Measurements from ENCODE around the gene FBXO10.

FBXO10 gene

DNA sequence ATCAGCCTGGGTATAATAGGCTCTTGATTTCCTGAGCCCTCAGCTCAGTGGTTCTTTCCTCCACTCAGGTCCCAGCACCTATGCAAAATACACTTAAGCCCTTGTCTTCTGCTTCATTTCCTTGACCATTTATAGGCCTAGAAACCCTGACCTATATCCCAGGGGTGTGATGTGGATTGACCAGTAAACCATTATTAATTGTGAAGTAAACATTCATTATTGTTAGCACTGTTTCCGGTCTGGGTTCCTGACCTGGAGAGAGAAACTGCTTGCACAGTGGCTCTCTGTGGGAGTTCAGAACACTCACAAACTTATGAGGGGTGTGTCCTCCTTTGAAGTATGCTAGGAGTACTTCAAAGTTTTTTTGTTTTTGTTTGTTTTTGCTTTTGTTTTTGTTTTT is 35.8 kb upstream of the FBXO10 start:
- Histone ChIP-seq H3K36me3 (ENCODE audit: insufficient read depth, low read length) (no peaks in the 10 kb centered on the region), H3F3A (ENCODE audit: low read depth) (no peaks in the 10 kb centered on the region), H3K9me2 (replicated peaks; ENCODE audit: low read depth, low read length) (no peaks in the 10 kb centered on the region), H3K79me2 (ENCODE audit: insufficient read depth, low read length) (no peaks in the 10 kb centered on the region), H2AFZ (ENCODE audit: low read length) (no peak overlapping the region), H3K9me3 (ENCODE audit: insufficient read depth, low read depth, low read length) (no peaks in the 10 kb centered on the region), H3K9ac (ENCODE audit: low read depth, low read length, poor library complexity, severe bottlenecking) (no peak overlapping the region), H3K27me3 (ENCODE audit: insufficient read depth, low read length, poor library complexity, severe bottlenecking) (peaks cover 4% of the 10 kb centered on the region), H3K4me3 (ENCODE audit: low read length, poor library complexity, severe bottlenecking) (no peak overlapping the region), H3K4me1 (ENCODE audit: insufficient read depth, low read length, poor library complexity, severe bottlenecking) (peaks cover 5% of the 10 kb centered on the region), H3K4me2 (ENCODE audit: low read depth, low read length, poor library complexity, severe bottlenecking) (no peak overlapping the region), H4K20me1 (ENCODE audit: insufficient read depth, low read length, poor library complexity, severe bottlenecking) (no peaks in the 10 kb centered on the region)
- TF ChIP-seq, protein P1, sequence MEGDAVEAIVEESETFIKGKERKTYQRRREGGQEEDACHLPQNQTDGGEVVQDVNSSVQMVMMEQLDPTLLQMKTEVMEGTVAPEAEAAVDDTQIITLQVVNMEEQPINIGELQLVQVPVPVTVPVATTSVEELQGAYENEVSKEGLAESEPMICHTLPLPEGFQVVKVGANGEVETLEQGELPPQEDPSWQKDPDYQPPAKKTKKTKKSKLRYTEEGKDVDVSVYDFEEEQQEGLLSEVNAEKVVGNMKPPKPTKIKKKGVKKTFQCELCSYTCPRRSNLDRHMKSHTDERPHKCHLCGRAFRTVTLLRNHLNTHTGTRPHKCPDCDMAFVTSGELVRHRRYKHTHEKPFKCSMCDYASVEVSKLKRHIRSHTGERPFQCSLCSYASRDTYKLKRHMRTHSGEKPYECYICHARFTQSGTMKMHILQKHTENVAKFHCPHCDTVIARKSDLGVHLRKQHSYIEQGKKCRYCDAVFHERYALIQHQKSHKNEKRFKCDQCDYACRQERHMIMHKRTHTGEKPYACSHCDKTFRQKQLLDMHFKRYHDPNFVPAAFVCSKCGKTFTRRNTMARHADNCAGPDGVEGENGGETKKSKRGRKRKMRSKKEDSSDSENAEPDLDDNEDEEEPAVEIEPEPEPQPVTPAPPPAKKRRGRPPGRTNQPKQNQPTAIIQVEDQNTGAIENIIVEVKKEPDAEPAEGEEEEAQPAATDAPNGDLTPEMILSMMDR (conservative IDR thresholded peaks at IDR 0.05; ENCODE audit: low read length) = no peak
- no peak for TF ChIP-seq EZH2phosphoT487 (IDR thresholded peaks at IDR 0.05; ENCODE audit: borderline replicate concordance)

DNA sequence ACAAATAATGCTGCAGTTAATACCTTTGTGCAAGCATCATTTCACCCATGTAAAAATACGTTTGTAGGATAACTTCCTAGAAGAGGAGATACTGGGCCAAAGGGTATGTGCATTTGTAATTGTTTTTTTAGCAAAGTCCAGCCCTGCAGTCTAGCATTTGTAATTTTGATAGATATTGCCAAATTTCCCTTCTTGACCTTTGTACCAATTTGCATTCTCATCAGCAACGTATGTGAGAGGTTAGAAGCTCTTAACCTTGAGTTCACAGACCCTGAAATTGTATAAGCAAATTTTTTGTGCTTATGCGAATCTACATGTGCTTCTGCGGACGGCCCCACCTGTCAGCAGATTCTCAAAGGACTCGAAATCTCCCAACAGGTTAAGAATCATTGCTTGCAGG is 34.8 kb upstream of the FBXO10 start:
- Histone ChIP-seq H4K20me1 (ENCODE audit: insufficient read depth, low read length, poor library complexity, severe bottlenecking) (no peaks in the 10 kb centered on the region), H3K4me1 (ENCODE audit: insufficient read depth, low read length, poor library complexity, severe bottlenecking) (peaks cover 5% of the 10 kb centered on the region), H3K4me3 (ENCODE audit: low read length, poor library complexity, severe bottlenecking) (no peak overlapping the region), H3F3A (ENCODE audit: low read depth) (no peaks in the 10 kb centered on the region), H3K4me2 (ENCODE audit: low read depth, low read length, poor library complexity, severe bottlenecking) (no peak overlapping the region), H3K79me2 (ENCODE audit: insufficient read depth, low read length) (no peaks in the 10 kb centered on the region), H2AFZ (ENCODE audit: low read length) (no peak overlapping the region), H3K9me2 (replicated peaks; ENCODE audit: low read depth, low read length) (no peaks in the 10 kb centered on the region), H3K27me3 (ENCODE audit: insufficient read depth, low read length, poor library complexity, severe bottlenecking) (peaks cover 11% of the 10 kb centered on the region), H3K9ac (ENCODE audit: low read depth, low read length, poor library complexity, severe bottlenecking) (no peak overlapping the region), H3K9me3 (ENCODE audit: insufficient read depth, low read depth, low read length) (no peaks in the 10 kb centered on the region), H3K36me3 (ENCODE audit: insufficient read depth, low read length) (no peaks in the 10 kb centered on the region)
- TF ChIP-seq EZH2phosphoT487 (IDR thresholded peaks at IDR 0.05; ENCODE audit: borderline replicate concordance) = no peak
- TF ChIP-seq, protein P1 (conservative IDR thresholded peaks at IDR 0.05; ENCODE audit: low read length) = no peak

DNA sequence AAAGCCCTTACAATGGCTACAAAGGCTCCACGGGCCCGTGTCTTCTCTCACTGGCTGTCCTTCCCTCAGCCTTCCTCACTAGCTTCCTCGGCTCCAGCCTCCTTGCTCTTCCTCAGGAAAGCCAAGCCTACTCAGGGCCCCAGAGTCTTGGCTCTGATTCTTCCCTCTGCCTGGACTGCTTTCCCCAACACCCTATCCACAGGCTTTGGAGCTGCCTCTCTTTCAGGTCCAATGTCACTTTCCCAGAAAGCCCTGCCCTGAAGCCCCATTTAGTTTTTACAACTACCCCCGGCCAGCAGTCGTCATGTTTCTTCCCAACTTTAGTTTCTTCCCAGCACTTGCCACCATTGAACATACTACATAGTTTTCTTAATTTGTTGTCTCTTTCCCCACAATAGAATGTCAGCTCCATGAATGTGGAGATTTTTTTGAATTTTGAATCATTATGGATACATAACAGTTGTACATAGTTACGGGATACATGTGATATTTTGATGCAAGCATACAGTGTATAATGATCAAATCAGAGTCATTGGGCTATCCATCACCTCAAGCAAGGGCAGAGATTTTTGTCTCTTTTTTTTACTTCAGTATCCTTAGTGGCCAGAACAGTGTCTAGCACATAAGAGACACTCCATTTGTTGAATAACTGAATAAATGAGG is 33.7 kb upstream of the FBXO10 start:
- Histone ChIP-seq H3K9me3 (ENCODE audit: insufficient read depth, low read depth, low read length) (no peaks in the 10 kb centered on the region), H3K36me3 (ENCODE audit: insufficient read depth, low read length) (no peaks in the 10 kb centered on the region), H2AFZ (ENCODE audit: low read length) (no peak overlapping the region), H3F3A (ENCODE audit: low read depth) (no peaks in the 10 kb centered on the region), H3K27me3 (ENCODE audit: insufficient read depth, low read length, poor library complexity, severe bottlenecking) (peaks cover 14% of the 10 kb centered on the region), H3K79me2 (ENCODE audit: insufficient read depth, low read length) (no peaks in the 10 kb centered on the region), H4K20me1 (ENCODE audit: insufficient read depth, low read length, poor library complexity, severe bottlenecking) (no peaks in the 10 kb centered on the region), H3K4me3 (ENCODE audit: low read length, poor library complexity, severe bottlenecking) (no peak overlapping the region), H3K4me1 (ENCODE audit: insufficient read depth, low read length, poor library complexity, severe bottlenecking) (peaks cover 5% of the 10 kb centered on the region), H3K9me2 (replicated peaks; ENCODE audit: low read depth, low read length) (no peaks in the 10 kb centered on the region), H3K4me2 (ENCODE audit: low read depth, low read length, poor library complexity, severe bottlenecking) (no peak overlapping the region), H3K9ac (ENCODE audit: low read depth, low read length, poor library complexity, severe bottlenecking) (no peak overlapping the region)
- TF ChIP-seq, protein P1 (conservative IDR thresholded peaks at IDR 0.05; ENCODE audit: low read length) = no peak
- no peak for TF ChIP-seq EZH2phosphoT487 (IDR thresholded peaks at IDR 0.05; ENCODE audit: borderline replicate concordance)
